Measurements from ENCODE around the gene MC3R.
A peak's percentile ranks its signal among the peaks of the same experiment; 100 is the strongest.
"Not testable (repeated sequence)": the region's sequence is repeated elsewhere in the genome, so short reads cannot be mapped to it uniquely, and the experiment has no call there.

Gene MC3R

DNA sequence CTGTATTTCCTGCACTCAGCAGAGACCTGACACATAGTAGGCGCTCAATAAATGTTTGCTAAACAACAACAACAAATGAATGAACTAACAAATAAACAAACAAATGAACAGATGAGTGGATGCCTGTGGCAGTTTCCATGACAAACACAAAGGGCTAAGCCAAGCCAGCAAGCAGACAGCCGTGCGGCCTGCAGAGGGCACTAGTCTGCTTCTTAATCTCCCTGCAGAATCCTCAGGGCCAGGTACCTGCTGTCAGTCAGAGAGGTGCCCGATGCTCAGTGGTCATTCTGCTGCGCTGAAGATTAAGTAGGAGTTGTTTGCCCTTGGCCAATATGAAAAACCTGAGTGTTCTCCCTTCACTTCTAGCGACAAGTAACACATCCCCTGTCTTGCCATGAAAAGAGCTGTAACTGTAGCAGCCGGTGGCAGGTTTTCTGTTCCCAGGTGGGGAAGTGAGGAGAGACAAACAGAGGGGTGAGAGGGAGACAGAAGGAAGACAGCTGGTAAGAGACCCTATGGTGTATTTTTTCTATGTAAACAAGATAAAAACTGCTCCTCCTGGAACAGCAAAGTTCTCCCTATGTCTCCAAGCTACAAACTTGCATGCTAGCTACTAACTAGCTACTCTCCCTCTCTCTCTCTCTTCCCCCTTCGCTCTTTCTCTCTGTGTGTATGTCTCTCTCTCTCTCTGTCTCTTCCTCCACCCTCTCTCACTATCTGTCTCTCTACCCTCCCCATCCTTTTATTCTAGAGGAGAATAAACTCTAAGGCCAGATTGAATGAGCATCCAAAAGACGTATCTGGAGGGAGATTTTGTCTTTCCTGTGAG is at the start of gene MC3R:
Gene MC3R (plus strand): TSS at position 779 of the 829 bp plus-strand sequence. CDS start 112 bp downstream, outside the sequence.
- in situ Hi-C loops (cut with HindIII; ENCODE audit: low pct_unique_long_range_greater_than_20kb, low sequenced_read_pairs) = no loop called here
- no peak for TF ChIP-seq JUND (IDR thresholded peaks at IDR 0.05; ENCODE audit: low read depth)
- DNase-seq (ENCODE audit: low read depth in 1 of 2, low spot score in 1 of 2) = peak; percentile 73 to 85

DNA sequence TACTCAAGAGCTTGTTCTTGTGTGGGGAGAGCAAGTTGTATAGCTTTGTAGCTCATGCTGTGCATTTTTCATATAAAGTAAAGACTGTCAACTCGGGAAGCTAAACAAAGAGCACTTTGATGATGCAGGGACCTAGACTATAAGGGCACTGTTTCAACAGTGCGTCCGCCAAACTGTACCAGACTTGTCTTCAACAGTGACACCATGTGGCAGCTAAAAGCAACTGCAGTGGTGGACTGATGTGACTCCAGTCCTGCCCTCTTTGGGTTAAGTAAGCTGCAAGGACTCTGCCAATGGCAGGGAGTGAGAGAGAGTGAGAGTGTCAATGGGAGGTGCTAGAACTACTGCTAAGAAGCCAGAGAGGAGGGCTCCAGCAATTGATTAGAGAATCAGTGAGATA is 48.1 kb upstream of the MC3R start:
- no peak for TF ChIP-seq JUND (IDR thresholded peaks at IDR 0.05; ENCODE audit: low read depth)
- DNase-seq (ENCODE audit: low read depth in 1 of 2, low spot score in 1 of 2) = peak in 1 of 2 experiments; percentile 45
- in situ Hi-C loops (cut with HindIII; ENCODE audit: low pct_unique_long_range_greater_than_20kb, low sequenced_read_pairs) = no loop called here

DNA sequence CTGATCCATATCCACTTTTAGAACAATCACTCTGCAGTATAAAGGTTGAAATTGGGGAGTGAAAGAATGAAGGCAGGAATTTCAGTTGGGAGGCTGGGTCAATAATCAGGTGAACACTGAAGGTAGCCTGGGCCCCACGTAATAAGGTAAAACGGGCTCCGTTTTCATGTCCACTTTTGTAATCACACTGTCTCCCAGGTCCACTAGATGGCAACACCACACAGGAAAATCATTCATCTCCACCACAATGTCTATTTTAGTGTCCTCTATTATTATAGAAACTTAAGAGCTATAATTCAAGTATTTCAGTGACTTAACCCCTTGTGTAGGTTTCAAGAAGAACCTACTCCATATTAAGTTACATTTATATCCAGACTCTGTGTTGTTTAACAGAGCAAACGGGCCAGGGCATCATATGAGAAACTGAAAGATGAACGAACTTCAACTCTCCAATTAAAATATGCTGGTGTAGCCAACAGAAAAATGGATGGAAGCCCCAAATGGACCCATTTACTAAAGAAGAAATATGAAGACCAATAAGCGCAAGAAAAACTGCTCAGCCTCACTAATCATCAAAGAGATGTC is 45.9 kb upstream of the MC3R start:
- peak; percentile 51 to 67 for DNase-seq (ENCODE audit: low read depth in 1 of 2, low spot score in 1 of 2)
- in situ Hi-C loops (cut with HindIII; ENCODE audit: low pct_unique_long_range_greater_than_20kb, low sequenced_read_pairs) = no loop called here
- TF ChIP-seq JUND (IDR thresholded peaks at IDR 0.05; ENCODE audit: low read depth) = no peak

DNA sequence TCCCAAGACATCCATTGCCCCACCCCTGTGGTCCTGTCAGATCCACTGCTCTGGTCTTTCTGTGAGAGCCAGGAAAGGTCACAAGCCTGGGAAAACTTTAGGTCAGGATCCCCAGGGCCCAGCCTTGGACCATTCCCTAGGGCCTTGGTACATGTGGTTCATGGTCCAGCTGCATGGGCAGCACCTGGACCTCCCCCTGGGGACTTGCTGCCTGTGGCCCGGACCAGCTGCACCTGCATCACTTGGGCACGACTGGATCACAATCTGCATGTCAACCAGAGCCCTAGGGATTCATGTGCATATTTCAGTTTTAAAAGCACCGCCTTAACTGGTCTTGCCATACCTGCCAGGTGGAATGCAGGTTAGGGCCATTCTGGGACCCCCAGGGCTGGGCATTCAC is 44.3 kb upstream of the MC3R start:
- DNase-seq (ENCODE audit: low read depth in 1 of 2, low spot score in 1 of 2) = no peak
- no peak for TF ChIP-seq JUND (IDR thresholded peaks at IDR 0.05; ENCODE audit: low read depth)
- in situ Hi-C loops (cut with HindIII; ENCODE audit: low pct_unique_long_range_greater_than_20kb, low sequenced_read_pairs) = no loop called here

DNA sequence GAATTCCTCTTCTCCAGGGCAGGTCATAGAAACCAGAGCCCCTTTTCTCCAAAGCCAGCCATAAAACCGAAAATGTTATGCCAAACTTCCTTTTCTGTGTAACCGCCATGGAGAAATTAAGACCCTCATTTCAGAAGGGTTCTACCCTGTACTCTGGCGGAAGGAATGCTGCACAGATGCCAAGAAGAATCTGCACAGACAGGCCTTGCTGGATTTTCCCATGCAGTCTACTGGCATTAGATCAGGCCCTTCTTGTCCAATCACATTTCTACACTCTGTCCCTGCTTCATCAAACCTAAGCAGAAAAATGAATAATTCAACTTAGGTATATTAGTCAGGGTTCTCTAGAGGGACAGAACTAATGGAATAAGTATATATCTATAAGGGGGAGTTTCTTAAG is 43.2 kb upstream of the MC3R start:
- no peak for TF ChIP-seq JUND (IDR thresholded peaks at IDR 0.05; ENCODE audit: low read depth)
- peak in 1 of 2 experiments; percentile 59 for DNase-seq (ENCODE audit: low read depth in 1 of 2, low spot score in 1 of 2)
- in situ Hi-C loops (cut with HindIII; ENCODE audit: low pct_unique_long_range_greater_than_20kb, low sequenced_read_pairs) = no loop called here

DNA sequence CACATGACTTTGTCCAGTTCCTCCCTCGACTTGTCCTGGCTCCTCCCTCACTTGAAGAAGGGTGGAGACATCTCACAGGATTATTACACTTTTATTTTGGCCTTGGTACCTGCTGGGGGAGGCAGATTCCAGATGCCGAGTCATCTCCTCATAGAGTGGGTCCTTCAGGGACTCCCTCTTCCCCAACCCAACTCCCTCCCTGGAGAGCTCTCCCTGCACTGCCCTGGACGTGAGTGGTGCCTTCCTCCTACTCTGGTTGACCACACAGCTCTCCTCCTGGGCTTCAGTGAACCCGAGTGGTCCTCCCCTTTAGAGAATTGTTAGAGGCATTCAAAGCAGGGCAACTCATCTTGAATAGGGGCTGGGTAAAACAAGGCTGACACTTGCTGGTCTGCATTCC is 40.9 kb upstream of the MC3R start:
- no peak for DNase-seq (ENCODE audit: low read depth in 1 of 2, low spot score in 1 of 2)
- TF ChIP-seq JUND (IDR thresholded peaks at IDR 0.05; ENCODE audit: low read depth) = no peak
- in situ Hi-C loops (cut with HindIII; ENCODE audit: low pct_unique_long_range_greater_than_20kb, low sequenced_read_pairs) = no loop called here

DNA sequence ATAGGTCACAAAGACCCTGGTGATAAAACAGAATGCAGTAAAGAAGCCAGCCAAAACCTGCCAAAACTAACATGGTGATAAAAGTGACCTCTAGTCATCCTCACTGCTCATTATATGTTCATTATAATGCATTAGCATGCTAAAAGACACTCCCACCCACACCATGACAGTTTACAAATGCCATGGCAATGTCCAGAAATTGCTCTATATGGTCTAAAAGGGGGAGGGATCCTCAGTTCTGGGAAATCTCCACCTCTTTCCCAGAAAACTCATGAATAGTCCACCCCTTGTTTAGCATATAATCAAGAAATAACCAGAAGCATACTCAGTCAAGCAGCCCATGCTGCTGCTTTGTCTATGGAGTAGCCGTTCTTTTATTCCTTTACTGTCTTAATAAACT is 40.4 kb upstream of the MC3R start:
- no peak for TF ChIP-seq JUND (IDR thresholded peaks at IDR 0.05; ENCODE audit: low read depth)
- no peak for DNase-seq (ENCODE audit: low read depth in 1 of 2, low spot score in 1 of 2)
- in situ Hi-C loops (cut with HindIII; ENCODE audit: low pct_unique_long_range_greater_than_20kb, low sequenced_read_pairs) = no loop called here

DNA sequence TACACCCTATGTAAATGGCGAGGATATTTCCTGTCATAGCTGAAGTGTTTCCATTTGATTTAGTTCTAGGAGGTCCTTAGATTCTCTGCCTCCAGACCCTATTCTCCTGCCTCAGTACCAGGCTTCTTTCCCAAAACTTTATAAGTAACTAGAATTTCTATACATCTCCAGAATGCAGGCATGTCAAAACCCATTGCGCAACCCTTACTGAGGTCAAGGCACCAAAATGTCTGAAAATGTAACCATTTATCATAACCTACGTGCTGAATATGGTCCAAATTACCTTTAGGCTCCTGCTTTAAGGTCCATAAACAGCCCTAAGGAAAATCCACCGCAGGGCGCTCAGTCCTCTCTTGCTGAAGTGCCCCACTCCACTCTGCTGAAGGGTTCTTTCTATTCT is 37.5 kb upstream of the MC3R start:
- in situ Hi-C loops (cut with HindIII; ENCODE audit: low pct_unique_long_range_greater_than_20kb, low sequenced_read_pairs) = no loop called here
- TF ChIP-seq JUND (IDR thresholded peaks at IDR 0.05; ENCODE audit: low read depth) = no peak
- no peak for DNase-seq (ENCODE audit: low read depth in 1 of 2, low spot score in 1 of 2)

DNA sequence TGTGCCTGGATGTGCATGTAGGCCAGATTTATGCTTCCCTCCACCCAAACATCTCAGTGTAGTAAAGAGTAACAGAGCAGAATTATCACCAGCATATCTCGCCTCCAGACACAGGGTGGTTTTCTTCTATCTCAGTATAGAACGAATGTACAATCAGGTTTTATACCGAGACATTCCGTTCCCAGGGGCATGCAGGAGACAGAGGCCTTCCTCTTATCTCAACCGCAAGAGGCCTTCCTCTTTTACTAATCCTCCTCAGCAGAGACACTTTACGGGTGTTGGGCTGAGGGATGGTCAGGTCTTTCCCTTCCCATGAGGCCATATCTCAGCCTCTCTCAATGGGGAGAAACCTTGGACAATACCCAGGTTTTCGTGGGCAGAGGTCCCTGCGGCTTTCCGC is 36.4 kb upstream of the MC3R start:
- in situ Hi-C loops (cut with HindIII; ENCODE audit: low pct_unique_long_range_greater_than_20kb, low sequenced_read_pairs) = no loop called here
- no peak for DNase-seq (ENCODE audit: low read depth in 1 of 2, low spot score in 1 of 2)

DNA sequence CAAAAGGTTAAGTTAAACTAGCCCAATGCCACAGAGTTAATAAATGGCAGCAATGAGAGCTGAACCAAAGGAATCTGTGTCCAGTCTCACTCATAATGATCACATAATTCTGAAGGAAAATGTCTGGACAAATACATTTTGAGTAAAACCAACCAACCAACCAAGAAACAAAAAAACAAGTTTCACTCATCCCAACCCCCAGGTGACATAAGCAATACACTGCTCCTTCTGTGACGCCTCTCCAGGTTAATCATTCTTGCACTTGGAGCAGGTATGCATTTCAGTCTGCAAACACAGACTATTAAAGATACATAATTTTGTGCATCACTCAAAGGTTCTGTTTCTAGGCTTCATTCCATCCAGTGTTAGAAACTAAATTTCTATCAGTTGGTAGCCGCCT is 35.2 kb upstream of the MC3R start:
- no peak for TF ChIP-seq JUND (IDR thresholded peaks at IDR 0.05; ENCODE audit: low read depth)
- in situ Hi-C loops (cut with HindIII; ENCODE audit: low pct_unique_long_range_greater_than_20kb, low sequenced_read_pairs) = no loop called here
- no peak for DNase-seq (ENCODE audit: low read depth in 1 of 2, low spot score in 1 of 2)

More for the DNA sequence above, 36.4 kb upstream of the MC3R start:
- no peak for TF ChIP-seq JUND (IDR thresholded peaks at IDR 0.05; ENCODE audit: low read depth)

DNA sequence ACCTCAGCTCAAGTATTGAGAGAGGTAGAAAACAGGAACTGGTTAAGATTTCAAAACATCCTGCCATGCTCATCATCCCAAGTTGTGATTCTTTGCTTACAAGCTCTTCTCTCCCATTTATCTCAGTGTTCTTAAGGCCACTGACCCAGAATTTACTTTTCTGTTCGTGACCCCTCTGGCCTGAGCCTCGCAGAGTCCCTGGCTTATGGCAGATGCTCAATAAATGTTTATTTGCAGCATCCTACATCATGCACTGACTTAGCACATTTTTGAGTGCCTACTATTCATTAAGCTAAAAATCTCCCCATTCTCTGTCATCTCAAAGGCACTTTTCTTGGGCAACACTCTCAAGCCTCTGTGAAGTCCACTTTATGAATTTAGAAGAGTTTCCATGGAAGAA is 33.4 kb upstream of the MC3R start:
- TF ChIP-seq JUND (IDR thresholded peaks at IDR 0.05; ENCODE audit: low read depth) = no peak
- in situ Hi-C loops (cut with HindIII; ENCODE audit: low pct_unique_long_range_greater_than_20kb, low sequenced_read_pairs) = no loop called here
- DNase-seq (ENCODE audit: low read depth in 1 of 2, low spot score in 1 of 2) = no peak

DNA sequence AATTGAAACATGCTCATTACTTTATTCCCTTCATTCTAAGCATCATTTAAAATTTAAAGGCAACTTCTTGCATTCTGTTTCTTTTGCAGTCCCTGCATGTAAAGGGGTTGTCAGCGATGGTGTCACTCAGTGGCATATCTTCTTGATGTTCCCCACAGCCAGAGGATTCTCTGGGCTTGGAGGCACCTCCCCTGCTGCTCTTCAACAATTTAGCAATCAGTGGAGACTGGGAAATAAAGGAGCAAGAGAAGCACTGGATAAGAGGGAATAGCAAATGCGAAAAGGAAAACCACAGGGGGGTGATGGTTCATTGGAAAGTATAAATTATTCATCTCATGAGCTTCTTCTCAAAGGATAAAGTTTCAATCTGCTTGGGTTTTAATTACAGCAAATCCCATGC is 30.7 kb upstream of the MC3R start:
- TF ChIP-seq JUND (IDR thresholded peaks at IDR 0.05; ENCODE audit: low read depth) = no peak
- DNase-seq (ENCODE audit: low read depth in 1 of 2, low spot score in 1 of 2) = no peak
- in situ Hi-C loops (cut with HindIII; ENCODE audit: low pct_unique_long_range_greater_than_20kb, low sequenced_read_pairs) = no loop called here

DNA sequence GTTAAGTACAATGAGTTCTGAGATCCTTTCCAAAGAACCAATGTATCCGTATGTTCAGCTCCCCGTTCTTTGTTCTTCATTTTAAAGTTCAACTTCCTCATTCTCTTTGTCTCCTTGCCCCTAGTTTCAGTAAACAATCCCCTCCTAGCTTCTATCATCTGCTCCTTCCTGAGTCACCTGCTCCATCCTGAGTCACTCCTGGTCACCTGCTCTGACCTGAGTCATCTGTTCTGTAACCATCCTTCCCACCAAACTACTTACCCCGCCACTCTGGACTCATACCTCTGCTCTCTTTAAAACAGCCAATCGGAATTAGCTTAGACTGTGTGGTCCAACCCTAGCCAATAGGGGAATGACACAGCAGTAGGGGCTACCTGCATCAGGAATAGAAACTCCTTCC is 27.3 kb upstream of the MC3R start:
- in situ Hi-C loops (cut with HindIII; ENCODE audit: low pct_unique_long_range_greater_than_20kb, low sequenced_read_pairs); DNase-seq (ENCODE audit: low read depth in 1 of 2, low spot score in 1 of 2): not testable (repeated sequence)

Measured in T47D (cell line).